Neural cell (in vitro differentiated cells): ENCODE results near the gene P2RX3. TPM values are rescaled to one million over a fixed set of nuclear protein-coding genes. Genes with fewer than 3 reads are reported as not detected.

Source experiments
- H2AFZ ChIP-seq: fragments of 200-600, 300-800 bp; sonication (generic), shearing (Covaris generic); 2 replicates; pipeline ENCODE4 v1.6.0; 2014; ENCODE audit warnings: low read depth, mild to moderate bottlenecking, antibody characterized with exemption, low read length, moderate library complexity
- H3F3A ChIP-seq: fragments of 200-600 bp; shearing (Covaris generic); 2 replicates; pipeline ENCODE4 v1.6.1; 2016; ENCODE audit warnings: mild to moderate bottlenecking, moderate library complexity, mixed read lengths, antibody characterized with exemption, low read length; ENCODE audit not compliant: insufficient read depth, poor library complexity, severe bottlenecking
- H3K27ac ChIP-seq: fragments of 200-600, 300-800 bp; sonication (generic), shearing (Covaris generic); 2 replicates; pipeline ENCODE4 v1.5.1; 2014; ENCODE audit warnings: mild to moderate bottlenecking, low read length, moderate library complexity
- H3K27me3 ChIP-seq: fragments of 300-800, 200-600 bp; sonication (generic), shearing (Covaris generic); 2 replicates; pipeline ENCODE4 v1.6.0; 2014; ENCODE audit warnings: mild to moderate bottlenecking, low read depth, low read length, moderate library complexity; ENCODE audit not compliant: insufficient read depth
- H3K36me3 ChIP-seq: fragments of 300-800, 200-600 bp; sonication (generic), shearing (Covaris generic); 2 replicates; pipeline ENCODE4 v1.5.1; 2014; ENCODE audit warnings: mild to moderate bottlenecking, antibody characterized with exemption, low read length, moderate library complexity; ENCODE audit not compliant: insufficient read depth
- H3K4me2 ChIP-seq: fragments of 300-800, 200-600 bp; sonication (generic), shearing (Covaris generic); 2 replicates; pipeline ENCODE4 v1.6.0; 2014; ENCODE audit warnings: mild to moderate bottlenecking, low read length
- H3K4me3 ChIP-seq: fragments of 300-800, 200-600 bp; sonication (generic), shearing (Covaris generic); 2 replicates; pipeline ENCODE4 v1.5.1; 2014; ENCODE audit warnings: mild to moderate bottlenecking, low read length, moderate library complexity
- H3K79me2 ChIP-seq: fragments of 200-600 bp; shearing (Covaris generic); replicated peaks from 2 replicates; pipeline ENCODE4 v1.6.0; 2014; ENCODE audit warnings: mild to moderate bottlenecking, low read length, moderate library complexity; ENCODE audit not compliant: insufficient read depth
- H3K9ac ChIP-seq: fragments of 300-800, 200-600 bp; sonication (generic), shearing (Covaris generic); 2 replicates; pipeline ENCODE4 v1.6.1; 2016; ENCODE audit warnings: mild to moderate bottlenecking, low read length, mixed read lengths
- H3K9me2 ChIP-seq: fragments of 200-600 bp; shearing (Covaris generic); 2 replicates; pipeline ENCODE4 v1.6.1; 2016; ENCODE audit warnings: mild to moderate bottlenecking, low read length, mixed read lengths; ENCODE audit not compliant: insufficient read depth
- H3K9me3 ChIP-seq: fragments of 200-600, 300-800 bp; sonication (generic), shearing (Covaris generic); 2 replicates; pipeline ENCODE4 v1.6.1; 2016; ENCODE audit warnings: mild to moderate bottlenecking, mixed run types, low read length, moderate library complexity, mixed read lengths
- H4K20me1 ChIP-seq: fragments of 200-600 bp; shearing (Covaris generic); 2 replicates; pipeline ENCODE4 v1.6.1; 2016; ENCODE audit warnings: mild to moderate bottlenecking, mixed run types; ENCODE audit not compliant: insufficient read depth
- EP300 ChIP-seq: fragments of 450-650 bp; conservative IDR thresholded peaks from 2 replicates; pipeline ENCODE4 v1.6.1; 2014; ENCODE audit warnings: antibody characterized with exemption, mild to moderate bottlenecking, moderate library complexity; ENCODE audit not compliant: poor library complexity, severe bottlenecking
- EZH2 ChIP-seq: fragments of 200-600, 300-800 bp; shearing (Covaris generic), sonication (generic); IDR thresholded peaks from 2 replicates; pipeline ENCODE4 v1.6.1; 2014; ENCODE audit warnings: antibody characterized with exemption, low read length, borderline replicate concordance, mild to moderate bottlenecking; ENCODE audit not compliant: insufficient read depth, poor library complexity, severe bottlenecking
- MXI1 ChIP-seq: fragments of 450-650 bp; conservative IDR thresholded peaks from 2 replicates; pipeline ENCODE4 v1.6.1; 2014; ENCODE audit warnings: antibody characterized with exemption, mild to moderate bottlenecking; ENCODE audit not compliant: poor library complexity, severe bottlenecking
- POLR2AphosphoS5 ChIP-seq: IDR thresholded peaks from 2 replicates; pipeline ENCODE4 v1.6.1; 2012
- RAD21 ChIP-seq: fragments of 450-650 bp; conservative IDR thresholded peaks from 2 replicates; pipeline ENCODE4 v1.6.1; 2014; ENCODE audit warnings: antibody characterized with exemption, mild to moderate bottlenecking, moderate library complexity
- SMC3 ChIP-seq: fragments of 450-650 bp; conservative IDR thresholded peaks from 2 replicates; pipeline ENCODE4 v1.6.1; 2014; ENCODE audit warnings: antibody characterized with exemption, mild to moderate bottlenecking, moderate library complexity; ENCODE audit not compliant: poor library complexity
- TAF1 ChIP-seq: IDR thresholded peaks from 2 replicates; pipeline ENCODE4 v1.6.1; 2012; ENCODE audit warnings: low read depth
- polyA plus RNA-seq: library from polyadenylated mRNA; depleted of rRNA; stranded (reverse); fragments of >200 nt; gene quantifications from 2 replicates; pipeline ENCODE4 v1.2.3, GENCODE V29; 2014
- TF ChIP-seq, protein P1 (sequence below): fragments of 450-650 bp; IDR thresholded peaks from 2 replicates; pipeline ENCODE4 v1.5.1; 2014; ENCODE audit warnings: antibody characterized with exemption, mild to moderate bottlenecking, moderate library complexity; ENCODE audit not compliant: poor library complexity, severe bottlenecking
- TF ChIP-seq, protein P2 (sequence below): IDR thresholded peaks from 2 replicates; pipeline ENCODE4 v1.6.1; 2012; ENCODE audit warnings: borderline replicate concordance

P2RX3 gene
- polyA plus RNA-seq, 1 donor from 2014 or later = not detected

DNA sequence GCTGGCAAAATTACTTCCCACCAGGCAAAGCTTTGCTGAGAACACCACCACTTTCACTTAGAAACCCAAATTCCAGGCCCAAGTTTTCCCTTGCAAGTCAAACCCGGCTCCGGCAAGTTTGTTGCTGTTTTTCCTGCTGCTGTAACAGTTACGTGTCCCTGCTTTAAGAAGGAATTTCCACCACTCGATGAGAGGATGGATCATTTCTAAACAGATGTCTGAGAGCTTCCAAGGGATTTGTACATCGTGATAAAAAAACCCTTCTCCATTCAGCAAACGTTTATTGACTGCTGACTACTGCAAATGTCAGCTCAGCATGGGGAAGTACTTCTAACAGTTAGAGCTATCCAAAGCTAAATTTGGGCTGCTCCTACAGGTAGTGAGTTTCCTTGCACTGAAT lies 19.7 kb downstream of the P2RX3 start:
- H3K4me3 ChIP-seq = no peak overlapping the region
- no peaks in the 10 kb centered on the region for H4K20me1 ChIP-seq
- no peak overlapping the region for H3K27ac ChIP-seq
- no peak for TF ChIP-seq RAD21
- TF ChIP-seq, protein P1, sequence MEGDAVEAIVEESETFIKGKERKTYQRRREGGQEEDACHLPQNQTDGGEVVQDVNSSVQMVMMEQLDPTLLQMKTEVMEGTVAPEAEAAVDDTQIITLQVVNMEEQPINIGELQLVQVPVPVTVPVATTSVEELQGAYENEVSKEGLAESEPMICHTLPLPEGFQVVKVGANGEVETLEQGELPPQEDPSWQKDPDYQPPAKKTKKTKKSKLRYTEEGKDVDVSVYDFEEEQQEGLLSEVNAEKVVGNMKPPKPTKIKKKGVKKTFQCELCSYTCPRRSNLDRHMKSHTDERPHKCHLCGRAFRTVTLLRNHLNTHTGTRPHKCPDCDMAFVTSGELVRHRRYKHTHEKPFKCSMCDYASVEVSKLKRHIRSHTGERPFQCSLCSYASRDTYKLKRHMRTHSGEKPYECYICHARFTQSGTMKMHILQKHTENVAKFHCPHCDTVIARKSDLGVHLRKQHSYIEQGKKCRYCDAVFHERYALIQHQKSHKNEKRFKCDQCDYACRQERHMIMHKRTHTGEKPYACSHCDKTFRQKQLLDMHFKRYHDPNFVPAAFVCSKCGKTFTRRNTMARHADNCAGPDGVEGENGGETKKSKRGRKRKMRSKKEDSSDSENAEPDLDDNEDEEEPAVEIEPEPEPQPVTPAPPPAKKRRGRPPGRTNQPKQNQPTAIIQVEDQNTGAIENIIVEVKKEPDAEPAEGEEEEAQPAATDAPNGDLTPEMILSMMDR = no peak
- no peak for TF ChIP-seq MXI1
- no peak for TF ChIP-seq POLR2AphosphoS5
- no peak for TF ChIP-seq SMC3
- no peak for TF ChIP-seq EP300
- no peak for TF ChIP-seq TAF1
- TF ChIP-seq, protein P2, sequence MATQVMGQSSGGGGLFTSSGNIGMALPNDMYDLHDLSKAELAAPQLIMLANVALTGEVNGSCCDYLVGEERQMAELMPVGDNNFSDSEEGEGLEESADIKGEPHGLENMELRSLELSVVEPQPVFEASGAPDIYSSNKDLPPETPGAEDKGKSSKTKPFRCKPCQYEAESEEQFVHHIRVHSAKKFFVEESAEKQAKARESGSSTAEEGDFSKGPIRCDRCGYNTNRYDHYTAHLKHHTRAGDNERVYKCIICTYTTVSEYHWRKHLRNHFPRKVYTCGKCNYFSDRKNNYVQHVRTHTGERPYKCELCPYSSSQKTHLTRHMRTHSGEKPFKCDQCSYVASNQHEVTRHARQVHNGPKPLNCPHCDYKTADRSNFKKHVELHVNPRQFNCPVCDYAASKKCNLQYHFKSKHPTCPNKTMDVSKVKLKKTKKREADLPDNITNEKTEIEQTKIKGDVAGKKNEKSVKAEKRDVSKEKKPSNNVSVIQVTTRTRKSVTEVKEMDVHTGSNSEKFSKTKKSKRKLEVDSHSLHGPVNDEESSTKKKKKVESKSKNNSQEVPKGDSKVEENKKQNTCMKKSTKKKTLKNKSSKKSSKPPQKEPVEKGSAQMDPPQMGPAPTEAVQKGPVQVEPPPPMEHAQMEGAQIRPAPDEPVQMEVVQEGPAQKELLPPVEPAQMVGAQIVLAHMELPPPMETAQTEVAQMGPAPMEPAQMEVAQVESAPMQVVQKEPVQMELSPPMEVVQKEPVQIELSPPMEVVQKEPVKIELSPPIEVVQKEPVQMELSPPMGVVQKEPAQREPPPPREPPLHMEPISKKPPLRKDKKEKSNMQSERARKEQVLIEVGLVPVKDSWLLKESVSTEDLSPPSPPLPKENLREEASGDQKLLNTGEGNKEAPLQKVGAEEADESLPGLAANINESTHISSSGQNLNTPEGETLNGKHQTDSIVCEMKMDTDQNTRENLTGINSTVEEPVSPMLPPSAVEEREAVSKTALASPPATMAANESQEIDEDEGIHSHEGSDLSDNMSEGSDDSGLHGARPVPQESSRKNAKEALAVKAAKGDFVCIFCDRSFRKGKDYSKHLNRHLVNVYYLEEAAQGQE = no peak
- TF ChIP-seq EZH2 = no peak
- no peaks in the 10 kb centered on the region for H3K27me3 ChIP-seq
- H3K9me3 ChIP-seq = no peaks in the 10 kb centered on the region
- H3K4me2 ChIP-seq = no peak overlapping the region
- no peaks in the 10 kb centered on the region for H3K79me2 ChIP-seq
- no peak overlapping the region for H3K9ac ChIP-seq
- H2AFZ ChIP-seq = no peak overlapping the region
- H3K9me2 ChIP-seq = no peaks in the 10 kb centered on the region
- H3F3A ChIP-seq = no peaks in the 10 kb centered on the region
- no peaks in the 10 kb centered on the region for H3K36me3 ChIP-seq

DNA sequence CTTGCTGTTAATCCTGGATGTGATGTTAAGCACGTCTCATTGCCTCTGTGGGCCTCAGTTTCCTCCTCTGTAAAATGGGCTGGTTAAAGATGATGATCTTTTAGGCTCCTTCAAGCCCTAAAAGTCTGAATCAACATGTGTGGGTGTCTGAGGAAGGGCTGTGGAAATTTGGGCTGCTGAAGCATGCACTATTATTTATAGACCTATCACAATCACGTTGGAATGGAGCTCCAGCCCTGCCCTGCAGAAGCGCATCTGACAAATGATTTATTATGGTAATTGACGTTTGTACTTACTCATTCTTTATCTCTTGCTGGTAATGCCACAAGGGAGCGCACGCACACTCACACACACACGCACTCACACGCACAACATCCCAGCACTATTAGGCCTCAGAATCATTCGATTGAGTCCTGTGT lies 20.4 kb downstream of the P2RX3 start:
- TF ChIP-seq TAF1 (no peak), RAD21 (no peak), SMC3 (no peak), POLR2AphosphoS5 (no peak), EZH2 (no peak), EP300 (no peak), MXI1 (no peak)
- TF ChIP-seq, protein P2 = no peak
- TF ChIP-seq, protein P1 = no peak
- Histone ChIP-seq H3K9me3 (no peaks in the 10 kb centered on the region), H3K9ac (no peak overlapping the region), H3K27me3 (no peaks in the 10 kb centered on the region), H3F3A (no peaks in the 10 kb centered on the region), H3K36me3 (no peaks in the 10 kb centered on the region), H2AFZ (no peak overlapping the region), H4K20me1 (no peaks in the 10 kb centered on the region), H3K27ac (no peak overlapping the region), H3K79me2 (no peaks in the 10 kb centered on the region), H3K4me3 (no peak overlapping the region), H3K9me2 (no peaks in the 10 kb centered on the region), H3K4me2 (no peak overlapping the region)
